ENCODE results near the gene LSM14B.

LSM14B gene

DNA sequence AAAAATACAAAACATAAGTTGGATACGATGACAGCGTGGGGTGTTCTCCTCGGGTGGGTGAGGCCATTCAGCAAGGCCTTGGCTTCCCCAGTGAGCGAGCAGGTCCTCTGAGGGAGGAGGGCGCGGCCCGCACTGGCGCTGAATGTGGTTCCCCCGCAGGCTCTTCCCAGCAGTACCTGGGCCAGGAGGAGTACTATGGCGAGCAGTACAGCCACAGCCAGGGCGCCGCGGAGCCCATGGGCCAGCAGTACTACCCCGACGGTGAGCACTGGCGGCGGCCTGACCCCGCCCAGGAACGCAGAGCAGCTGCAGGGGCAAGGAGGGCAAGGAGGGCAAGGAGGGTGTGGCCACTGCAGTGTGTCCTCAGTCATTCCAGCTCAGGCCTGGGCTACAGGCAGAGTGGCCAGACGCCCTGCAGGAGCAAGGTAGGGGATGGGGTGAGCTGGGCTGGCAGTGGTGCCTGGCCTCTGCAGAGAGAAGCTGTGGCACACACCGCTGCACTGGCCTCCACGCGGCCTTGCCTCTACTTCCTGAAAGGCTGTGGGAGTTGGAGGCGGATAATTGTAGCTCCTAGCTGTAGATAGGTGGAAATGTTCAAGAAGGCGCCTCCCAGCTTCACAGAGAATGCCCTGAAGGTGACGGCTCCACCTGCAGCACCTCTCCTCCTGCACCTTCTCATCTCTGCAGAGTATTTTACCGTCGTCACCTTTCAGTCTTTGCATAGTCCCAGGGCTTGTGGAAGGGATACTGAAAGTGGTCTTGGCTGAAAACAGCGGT, 41.9 kb downstream of the LSM14B start:
- no peak for DNase-seq (ENCODE audit: low spot score)

DNA sequence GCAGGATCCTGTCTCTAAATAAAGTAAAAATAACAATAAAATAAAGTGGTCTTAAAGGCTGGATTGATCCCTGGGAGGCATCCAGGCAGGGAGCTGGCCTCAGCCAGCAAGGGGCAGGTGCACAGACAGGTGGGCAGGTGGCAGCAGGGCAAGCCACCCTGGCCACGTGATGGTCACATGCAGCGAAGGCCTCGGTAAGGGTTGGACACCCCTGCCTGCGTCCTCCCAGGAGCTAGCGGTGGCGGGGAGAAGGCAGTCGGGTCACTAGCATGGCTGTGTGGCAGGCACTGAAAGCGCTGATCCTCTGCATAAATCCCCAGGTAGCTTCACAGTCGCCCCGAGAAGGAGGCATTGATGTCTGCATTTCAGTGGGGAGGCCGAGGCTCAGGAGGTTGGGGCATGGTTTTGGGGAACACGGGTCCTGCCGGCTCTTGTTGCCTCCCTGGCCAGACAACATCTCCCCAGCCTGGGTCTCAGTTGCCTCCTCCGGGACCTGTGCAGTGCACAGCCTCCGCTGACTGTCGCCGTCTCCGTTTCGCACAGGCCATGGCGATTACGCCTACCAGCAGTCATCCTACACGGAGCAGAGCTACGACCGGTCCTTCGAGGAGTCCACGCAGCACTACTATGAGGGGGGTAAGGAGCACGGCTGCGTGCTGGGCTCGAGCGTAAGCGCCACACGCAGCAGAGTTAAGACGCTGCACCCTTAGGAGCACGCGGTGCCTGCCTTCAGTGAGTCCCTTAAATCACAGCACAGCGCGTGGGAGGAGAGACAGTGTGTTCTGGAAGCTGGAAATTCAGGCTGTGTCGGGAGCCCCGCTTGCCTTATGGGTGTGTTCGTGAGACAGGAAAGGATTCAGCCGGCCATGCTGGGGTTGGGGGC, 42.8 kb downstream of the LSM14B start:
- no peak for DNase-seq (ENCODE audit: low spot score)

DNA sequence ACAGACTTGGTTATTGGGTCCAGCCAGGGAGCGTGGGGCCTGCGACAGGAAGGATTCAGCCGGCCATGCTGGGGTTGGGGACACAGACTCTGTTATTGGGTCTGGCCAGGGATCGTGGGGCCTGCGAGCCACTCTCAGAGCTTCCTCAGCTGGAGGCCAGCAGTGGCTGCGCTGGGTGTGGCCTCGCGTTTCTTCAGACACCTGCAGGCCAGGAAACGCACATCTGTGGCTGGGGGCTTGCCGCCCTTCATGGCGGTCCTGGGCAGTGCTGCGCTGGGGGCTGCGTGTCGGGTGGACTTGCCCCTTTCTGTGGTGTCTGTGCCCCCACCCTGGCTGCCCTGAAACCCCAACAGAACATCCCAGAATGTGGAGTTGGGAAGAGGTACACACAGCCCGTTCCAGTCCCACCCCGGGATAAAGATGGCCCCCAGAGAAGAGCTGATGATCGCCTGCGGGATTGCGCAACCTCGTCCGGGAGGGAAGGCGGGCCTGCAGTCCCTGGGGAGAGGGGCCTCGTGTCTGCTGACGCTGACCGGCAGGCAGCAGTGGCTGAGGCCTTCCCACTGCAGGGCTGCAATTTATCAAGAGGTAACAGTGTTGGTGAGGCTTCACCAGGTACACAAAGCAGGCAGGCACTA, 43.6 kb downstream of the LSM14B start:
- DNase-seq (ENCODE audit: low spot score), result no peak

DNA sequence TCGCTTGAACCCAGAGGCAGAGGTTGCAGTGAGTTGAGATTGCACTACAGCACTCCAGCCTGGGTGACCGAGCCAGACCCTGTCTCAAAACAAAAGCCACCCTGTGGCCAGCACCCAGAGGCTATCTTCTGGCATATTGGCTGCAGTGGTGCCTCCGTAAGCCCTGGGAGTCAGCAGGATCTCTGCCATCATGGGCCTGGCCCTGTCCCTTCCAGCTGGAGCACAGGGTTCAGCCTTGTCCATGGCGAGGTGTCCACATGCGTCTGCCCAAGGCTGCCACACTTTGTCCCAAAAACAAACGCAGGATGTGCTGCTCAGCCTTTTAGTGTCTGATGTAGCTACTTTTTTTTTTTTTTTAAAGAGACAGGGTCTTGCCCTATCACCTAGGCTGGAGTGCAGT, 45.2 kb downstream of the LSM14B start:
- no peak for DNase-seq (ENCODE audit: low spot score)

DNA sequence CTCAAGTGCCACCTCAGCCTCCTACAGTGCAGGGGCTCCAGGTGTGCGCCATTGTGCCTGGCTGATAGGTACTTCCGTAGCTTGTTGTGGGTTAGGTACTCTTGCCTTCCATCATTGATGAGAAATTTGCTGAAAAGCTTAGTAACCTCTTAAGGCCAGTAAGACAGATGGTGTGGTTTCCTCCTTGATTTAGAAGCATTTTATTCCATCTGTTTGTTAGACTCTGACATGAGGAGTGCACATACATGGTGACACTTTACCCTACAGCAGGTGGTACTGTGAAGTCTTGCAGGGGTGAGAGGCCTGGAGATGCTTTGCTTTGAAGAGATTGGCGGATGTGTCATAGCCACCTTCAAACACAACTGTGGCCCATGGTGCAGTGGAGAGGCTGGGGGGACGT, 45.8 kb downstream of the LSM14B start:
- no peak for DNase-seq (ENCODE audit: low spot score)

DNA sequence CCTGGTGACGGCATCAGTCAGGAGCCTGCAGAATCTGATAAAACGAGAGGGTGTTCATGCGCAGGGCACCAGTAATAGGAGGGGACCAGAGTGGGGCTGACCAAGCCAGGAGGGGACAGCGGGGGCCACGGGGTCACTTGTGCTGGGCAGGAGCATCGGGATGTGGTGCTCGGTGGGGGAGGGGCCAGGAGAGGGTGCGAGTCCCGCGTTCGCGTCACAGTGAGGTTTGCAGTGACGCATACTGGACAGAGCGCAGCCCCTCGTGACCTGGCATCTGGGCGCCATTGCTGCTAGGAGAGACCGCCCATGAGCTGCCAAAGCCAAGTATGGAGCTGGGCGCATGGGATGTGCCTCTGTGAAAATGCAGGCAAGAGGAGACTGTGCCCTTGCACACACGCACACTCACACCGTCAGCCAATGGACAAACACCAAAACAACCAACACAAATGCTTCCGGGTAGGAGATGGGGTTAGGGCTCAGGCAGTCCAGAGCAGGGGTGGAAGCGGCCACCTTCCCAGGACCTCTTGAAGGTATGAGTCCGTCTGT, 46.7 kb downstream of the LSM14B start:
- DNase-seq (ENCODE audit: low spot score), result no peak

DNA sequence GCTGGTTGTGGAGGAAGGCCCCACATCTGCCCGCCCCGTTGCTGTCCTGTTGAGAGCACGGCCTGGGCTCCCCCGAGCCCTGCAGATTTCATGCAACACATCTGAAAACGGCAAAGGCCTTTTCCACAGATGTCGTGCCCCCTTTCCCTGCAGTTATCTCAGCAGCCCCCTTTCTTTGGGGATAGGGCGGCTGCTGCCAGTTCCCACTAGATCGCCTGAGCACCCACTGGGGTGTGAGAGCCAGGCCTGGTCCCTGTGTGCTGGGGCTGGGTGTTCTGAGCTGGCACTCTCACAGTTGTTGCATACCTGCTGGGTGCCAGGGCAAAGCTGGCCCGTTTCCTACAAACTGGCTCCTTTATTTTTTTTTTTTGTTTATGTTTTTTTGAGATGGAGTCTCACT, 48.3 kb downstream of the LSM14B start:
- no peak for DNase-seq (ENCODE audit: low spot score)

DNA sequence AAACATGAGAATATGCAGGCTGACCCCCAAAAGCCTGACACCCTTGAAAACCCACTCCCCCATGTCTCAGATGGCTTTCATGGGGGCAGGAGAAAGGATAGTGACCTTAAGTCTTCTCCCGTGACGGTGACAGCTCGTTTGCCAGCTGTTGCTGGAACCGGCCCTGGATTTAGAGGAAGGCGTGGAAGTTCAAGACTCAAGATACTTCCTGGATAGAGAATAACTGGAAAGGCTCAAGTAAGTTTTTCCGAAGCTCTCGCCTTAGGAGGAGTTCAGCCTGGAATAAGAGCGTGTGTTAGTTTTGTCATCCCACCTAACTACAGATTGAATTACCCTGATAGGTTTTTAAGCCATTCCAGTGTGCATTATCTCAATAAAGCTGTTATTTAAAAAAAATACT, 49.0 kb downstream of the LSM14B start:
- no peak for DNase-seq (ENCODE audit: low spot score)

DNA sequence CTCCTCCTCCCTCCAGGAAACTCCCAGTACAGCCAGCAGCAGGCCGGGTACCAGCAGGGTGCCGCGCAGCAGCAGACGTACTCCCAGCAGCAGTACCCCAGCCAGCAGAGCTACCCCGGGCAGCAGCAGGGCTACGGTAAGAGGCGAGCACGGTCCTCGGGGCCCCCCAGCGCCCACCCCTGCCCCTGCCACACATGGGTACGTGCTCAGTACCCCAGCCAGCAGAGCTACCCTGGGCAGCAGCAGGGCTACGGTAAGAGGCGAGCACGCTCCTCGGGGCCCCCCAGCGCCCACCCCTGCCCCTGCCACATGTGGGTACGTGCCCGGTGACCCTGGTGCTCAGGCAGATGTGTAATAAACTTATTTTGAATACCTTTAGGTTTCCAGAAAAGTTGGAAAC, 50.4 kb downstream of the LSM14B start:
- DNase-seq (ENCODE audit: low spot score), result no peak

DNA sequence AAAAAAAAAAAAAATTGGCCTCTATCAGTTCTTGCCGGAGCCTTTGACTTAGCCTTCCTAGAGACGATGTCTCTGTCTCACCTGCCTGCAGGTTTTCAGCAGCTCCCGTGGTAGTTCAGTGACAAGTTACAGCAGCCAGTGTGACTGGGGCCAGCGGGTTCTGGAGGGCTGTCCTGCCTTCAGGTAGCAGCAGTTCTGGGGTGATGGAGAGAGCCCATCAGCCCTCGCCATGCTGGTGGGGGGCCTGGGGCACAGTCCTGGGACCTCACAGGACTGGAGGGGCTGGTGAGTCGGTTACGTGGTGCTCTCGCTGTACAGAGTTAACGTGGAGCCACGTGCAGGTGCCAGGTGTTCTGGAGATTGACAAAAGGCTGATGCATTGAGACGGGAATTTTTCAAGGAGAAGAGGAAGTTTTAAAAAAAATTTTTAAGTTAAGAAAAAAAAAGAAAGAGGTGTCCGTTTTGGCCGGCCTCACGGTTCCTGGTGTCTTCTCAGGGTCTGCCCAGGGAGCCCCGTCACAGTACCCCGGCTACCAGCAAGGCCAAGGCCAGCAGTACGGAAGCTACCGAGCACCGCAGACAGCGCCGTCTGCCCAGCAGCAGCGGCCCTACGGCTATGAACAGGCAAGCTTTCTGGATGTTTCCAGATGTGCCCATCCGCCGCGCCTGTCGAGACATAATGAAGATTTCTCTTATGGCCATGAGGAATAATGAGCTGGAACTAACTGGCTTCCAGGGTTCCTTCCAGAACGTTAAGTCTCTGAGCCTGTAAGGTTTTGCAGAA, 51.9 kb downstream of the LSM14B start:
- no peak for DNase-seq (ENCODE audit: low spot score)

DNA sequence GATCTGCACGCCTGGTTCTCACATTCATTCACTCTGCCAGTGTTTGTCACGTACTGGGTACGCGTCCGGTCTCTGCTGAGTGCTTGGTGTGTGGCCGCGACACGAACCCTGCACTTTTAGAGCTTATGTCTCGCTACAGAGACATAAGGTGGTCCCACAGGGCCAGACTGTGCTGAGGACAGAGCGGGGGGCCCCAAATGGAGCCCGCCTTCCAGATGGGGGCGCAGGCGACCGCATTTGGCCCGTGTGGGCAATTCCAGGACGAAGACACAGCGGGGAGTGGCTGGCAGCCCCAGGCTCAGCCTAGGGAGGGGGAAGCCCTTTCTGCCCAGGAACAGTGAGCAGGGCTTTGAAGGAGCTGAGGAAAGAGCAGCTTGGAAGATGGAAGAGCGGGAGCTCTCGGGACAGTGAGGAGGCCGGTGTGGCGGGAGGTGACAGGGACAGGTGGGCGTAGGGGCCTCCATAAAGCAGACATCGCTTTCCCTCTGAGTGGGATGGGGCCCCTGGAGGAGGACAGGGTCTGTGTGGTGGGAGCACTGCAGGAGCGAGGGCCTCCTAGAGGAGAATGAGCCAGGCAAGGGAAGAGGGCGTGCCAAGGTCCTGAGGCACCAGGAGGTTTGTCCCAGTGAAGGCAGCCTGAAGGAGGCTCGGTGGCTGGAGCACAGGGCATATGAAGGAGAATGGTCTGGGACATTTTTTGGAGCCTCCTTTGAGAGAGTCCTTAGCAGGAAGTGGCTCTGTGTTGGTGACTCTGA, 52.8 kb downstream of the LSM14B start:
- no peak for DNase-seq (ENCODE audit: low spot score)

DNA sequence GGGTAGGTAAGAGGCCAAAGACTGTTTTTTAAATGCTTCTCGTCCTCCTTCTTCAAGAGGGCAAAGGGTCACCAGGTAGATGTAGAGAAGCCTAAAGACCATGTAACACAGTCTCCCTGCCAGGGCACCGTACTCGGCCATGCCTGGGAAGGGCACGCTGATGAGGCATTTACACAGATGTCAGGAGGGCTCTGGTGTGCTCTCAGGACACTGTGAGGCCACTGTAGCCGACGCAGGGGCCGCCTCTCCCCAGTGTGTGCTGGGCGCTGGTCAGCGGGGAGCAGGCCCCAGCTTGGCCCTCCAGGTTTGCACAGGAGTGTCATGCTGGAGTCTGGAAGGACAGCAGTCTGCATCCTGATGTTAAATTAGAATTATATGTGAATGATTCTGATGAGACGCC, 53.4 kb downstream of the LSM14B start:
- no peak for DNase-seq (ENCODE audit: low spot score)

DNA sequence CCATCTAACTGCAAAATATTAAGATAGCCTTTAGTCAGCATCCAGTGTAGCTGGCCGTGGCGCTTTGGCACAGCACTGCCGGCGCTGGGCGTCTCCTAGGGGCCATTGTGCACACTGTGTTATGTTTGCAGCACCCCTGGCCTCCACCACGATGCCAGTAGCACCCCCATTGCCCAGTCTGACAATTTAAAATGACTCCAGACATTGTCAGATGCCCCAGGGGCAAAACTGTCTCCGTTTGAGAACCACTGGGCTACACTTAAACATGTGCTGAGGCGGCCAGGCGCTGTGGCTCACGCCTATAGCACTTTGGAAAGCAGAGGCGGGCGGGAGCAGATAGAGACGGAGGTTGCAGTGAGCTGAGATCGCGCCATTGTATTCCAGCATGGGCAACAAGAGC, 54.6 kb downstream of the LSM14B start:
- no peak for DNase-seq (ENCODE audit: low spot score)

DNA sequence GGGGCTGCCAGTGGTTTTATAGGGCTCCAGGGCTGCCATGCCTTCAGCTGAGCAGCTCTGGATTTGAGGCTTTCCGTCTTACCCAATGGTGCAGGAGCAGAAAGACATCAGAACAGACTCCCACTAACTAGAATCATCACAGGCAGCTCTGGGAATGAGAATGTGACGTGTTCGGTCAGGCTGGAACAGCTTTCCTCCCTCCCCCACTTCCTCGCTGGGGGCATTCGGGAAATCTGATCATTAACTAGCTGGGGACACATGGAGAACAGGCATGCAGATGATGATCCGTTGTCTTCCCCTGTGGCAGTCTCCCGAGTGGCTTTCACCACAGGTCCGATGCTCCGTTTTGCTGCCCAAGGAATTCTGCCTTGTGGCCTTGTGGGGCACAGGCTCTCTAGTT, 55.0 kb downstream of the LSM14B start:
- DNase-seq (ENCODE audit: low spot score), result no peak

DNA sequence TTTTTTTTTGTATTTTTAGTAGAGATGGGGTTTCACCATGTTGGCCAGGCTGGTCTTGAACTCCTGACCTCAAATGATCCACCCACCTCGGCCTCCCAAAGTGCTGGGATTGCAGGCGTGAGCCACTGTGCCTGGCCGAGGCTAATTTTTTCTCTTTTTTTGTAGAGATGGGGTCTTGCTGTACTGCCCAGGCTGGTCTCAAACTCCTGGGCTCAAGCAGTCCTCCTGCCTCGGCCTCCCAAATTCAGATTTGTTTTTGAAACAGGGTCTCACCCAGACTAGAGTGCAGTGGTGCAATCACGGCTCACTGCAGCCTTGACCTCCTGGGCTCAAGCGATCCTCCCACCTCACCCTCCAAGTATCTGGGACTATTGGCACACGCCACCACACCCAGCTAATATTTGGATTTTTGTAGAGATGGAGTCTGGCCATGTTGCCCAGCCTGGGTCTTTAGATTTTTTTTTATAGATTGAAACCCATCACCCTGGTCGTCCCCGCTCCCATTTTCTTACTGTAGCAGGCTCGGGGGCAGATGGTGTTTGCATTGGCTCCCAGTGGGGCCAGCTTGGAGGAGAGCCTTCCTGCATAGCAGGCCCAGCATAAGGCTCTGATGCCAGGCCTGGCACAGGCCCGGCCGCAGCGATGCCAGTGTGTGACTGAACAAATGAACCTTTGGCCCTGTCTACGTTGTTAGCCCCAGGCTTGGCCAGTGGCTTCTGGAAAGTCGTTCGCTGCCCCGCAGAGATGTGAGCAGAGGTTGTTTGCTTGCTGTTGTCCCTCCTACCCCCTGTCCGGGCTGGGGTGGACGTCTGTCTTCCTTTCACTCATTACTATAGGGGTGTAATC, 56.3 kb downstream of the LSM14B start:
- DNase-seq (ENCODE audit: low spot score), result no peak

DNA sequence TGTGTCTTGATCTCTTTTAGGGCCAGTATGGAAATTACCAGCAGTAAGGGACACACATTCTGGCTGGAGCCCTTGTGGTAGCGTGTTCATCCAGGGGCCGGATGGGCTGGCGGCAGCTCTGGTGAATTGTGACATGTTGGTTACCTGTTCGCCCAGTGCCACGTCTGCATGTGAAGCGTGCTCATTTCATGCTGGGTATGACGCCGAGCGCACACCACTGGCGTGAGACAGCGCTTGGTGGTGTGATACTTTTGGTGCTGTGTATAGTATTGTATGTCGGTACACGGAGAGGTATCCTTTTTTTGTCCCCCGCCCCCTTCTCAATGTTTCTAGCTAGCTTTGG, 56.9 kb downstream of the LSM14B start:
- DNase-seq (ENCODE audit: low spot score), result no peak

DNA sequence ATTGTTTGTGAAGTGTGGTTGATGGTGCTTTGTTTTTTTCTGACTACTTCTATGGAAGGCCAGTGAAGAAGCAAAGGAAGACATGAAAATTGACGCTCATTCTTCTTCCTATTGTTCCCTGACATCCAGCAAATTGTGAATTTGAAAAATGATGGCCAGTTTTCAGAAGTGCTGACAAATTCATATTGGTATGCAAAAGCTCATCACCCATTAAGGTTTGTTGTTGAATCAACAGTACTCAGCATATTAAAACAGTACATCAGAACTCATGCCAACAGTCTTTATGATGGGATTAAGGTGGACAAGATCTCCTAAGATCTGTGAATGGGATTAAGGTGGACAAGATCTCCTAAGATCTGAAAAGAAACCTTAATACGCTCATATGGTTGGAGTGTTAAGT, 59.5 kb downstream of the LSM14B start:
- peak; percentile 55 for DNase-seq (ENCODE audit: low spot score)

DNA sequence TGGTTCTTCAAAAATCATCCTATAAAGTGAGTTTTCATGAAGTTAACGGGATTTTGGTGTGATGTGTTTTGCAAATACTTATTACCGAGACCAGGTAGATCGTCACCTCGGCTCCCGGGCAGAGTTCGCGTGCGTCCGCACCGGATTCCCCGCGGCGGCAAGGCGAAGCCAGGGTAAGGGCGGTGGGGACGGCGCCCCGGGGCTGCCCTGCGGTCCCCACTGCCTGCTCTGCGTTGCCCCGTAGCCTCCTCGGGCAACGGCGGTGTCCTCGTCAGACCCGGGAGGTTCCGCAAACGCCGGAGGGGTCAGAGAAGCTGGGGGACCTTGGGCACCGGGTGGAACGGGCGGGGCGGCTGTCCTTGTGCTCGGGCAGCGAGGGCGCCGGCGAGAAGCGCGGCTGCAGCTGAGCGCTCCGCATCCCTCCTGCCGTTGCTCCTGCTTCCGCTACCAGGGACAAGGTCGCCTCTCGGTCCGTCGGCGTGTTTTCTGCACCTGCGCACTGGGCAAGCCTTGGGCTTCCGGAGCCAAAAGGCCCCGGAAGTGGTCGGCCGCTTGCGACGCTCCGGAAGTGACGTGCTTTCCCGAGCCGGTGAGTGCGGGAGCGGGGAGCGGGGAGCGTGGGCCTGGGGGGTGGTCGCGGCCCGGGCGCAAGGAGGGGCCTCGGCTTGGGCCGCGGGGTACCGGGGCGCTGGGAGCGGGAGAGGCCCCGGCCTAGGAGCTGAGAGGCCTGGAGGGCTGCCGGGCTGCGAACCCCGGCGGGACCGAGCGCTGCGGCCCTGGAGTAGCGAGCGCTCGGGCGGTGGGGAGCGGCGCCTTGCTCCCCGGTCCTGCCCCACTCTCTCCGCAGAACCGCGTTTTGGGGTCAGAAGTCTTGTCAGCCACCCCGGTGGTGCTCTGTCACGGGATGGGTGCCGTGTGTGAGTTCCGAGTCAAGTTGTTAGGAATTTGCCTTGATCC, 60.5 kb downstream of the LSM14B start, which contains the start of gene MTG2:
TSS of gene MTG2 (plus strand) at position 560 of the 957 bp plus-strand sequence. CDS start 10,393 bp downstream, outside the sequence.
- peak; percentile 99 for DNase-seq (ENCODE audit: low spot score)

Measured in RKO (cell line).